ENCODE measurements around the gene EPHB1. TPM values are rescaled to one million over a fixed set of nuclear protein-coding genes. Genes with fewer than 3 reads are reported as not detected.

Gene EPHB1
- total RNA-seq, 2 donors from 2014 or later = 2.3 to 21.2 TPM

DNA sequence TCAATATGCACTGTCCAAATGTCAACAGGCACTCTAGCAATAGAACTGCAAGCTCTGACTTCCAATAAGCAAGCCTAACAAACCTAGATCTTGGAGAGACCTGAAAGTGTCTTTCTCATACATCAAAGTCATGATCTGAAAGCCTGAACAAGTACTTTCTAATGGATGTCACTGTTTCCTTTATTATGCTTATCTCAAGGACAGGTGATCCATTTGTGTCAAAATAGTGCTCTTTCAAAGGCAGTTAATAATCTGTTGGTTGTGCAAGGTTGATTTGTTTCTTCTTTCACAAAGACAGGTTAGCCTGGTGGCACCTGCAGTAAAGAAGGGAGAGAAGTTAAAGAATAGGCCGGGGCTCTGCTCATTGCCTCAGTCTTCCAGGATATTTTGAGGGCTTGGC is 146.8 kb downstream of the EPHB1 start:
- no peak for DNase-seq (ENCODE audit: low spot score)
- Histone ChIP-seq H3K27me3 (replicated peaks; ENCODE audit: insufficient read depth) (no peaks in the 10 kb centered on the region), H3K36me3 (no peaks in the 10 kb centered on the region), H3K27ac (no peak overlapping the region), H3K4me3 (no peak overlapping the region), H3K4me1 (replicated peaks) (no peaks in the 10 kb centered on the region), H3K9me3 (no peaks in the 10 kb centered on the region)
- intact Hi-C loops (cut with DNase I) = no loop called here
- 83% methylated on average over 1 of the region's 1 CpG for WGBS
- TF ChIP-seq, protein P1, sequence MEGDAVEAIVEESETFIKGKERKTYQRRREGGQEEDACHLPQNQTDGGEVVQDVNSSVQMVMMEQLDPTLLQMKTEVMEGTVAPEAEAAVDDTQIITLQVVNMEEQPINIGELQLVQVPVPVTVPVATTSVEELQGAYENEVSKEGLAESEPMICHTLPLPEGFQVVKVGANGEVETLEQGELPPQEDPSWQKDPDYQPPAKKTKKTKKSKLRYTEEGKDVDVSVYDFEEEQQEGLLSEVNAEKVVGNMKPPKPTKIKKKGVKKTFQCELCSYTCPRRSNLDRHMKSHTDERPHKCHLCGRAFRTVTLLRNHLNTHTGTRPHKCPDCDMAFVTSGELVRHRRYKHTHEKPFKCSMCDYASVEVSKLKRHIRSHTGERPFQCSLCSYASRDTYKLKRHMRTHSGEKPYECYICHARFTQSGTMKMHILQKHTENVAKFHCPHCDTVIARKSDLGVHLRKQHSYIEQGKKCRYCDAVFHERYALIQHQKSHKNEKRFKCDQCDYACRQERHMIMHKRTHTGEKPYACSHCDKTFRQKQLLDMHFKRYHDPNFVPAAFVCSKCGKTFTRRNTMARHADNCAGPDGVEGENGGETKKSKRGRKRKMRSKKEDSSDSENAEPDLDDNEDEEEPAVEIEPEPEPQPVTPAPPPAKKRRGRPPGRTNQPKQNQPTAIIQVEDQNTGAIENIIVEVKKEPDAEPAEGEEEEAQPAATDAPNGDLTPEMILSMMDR (IDR thresholded peaks at IDR 0.05) = no peak
- TF ChIP-seq POLR2A (IDR thresholded peaks at IDR 0.05) (no peak), POLR2AphosphoS5 (IDR thresholded peaks at IDR 0.05) (no peak)

DNA sequence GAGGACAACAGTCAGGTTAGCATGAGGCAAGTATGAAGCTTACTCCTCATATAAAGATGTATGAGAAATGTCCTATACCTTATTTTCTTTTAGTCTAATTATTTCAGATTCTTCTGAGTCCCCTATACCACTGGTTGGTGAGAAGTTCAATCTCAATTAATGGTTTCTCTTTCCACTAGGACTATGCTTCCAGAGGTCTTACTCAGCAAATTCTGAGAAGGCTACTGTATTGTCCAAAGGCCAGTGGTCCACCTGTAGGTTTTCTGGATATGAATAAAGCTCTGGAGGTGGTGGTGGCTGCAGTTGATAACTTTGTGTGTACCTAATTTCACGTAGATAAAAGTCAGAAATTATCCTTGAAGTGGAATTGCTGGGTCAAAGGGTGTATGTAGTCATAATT is 149.4 kb downstream of the EPHB1 start:
- TF ChIP-seq POLR2AphosphoS5 (IDR thresholded peaks at IDR 0.05) (no peak), POLR2A (IDR thresholded peaks at IDR 0.05) (no peak)
- DNase-seq (ENCODE audit: low spot score) = no peak
- Histone ChIP-seq H3K9me3 (no peaks in the 10 kb centered on the region), H3K36me3 (no peaks in the 10 kb centered on the region), H3K27ac (no peak overlapping the region), H3K4me1 (replicated peaks) (no peaks in the 10 kb centered on the region), H3K4me3 (no peak overlapping the region), H3K27me3 (replicated peaks; ENCODE audit: insufficient read depth) (no peaks in the 10 kb centered on the region)
- intact Hi-C loops (cut with DNase I) = no loop called here
- WGBS = 68% methylated on average over 1 of the region's 1 CpG

DNA sequence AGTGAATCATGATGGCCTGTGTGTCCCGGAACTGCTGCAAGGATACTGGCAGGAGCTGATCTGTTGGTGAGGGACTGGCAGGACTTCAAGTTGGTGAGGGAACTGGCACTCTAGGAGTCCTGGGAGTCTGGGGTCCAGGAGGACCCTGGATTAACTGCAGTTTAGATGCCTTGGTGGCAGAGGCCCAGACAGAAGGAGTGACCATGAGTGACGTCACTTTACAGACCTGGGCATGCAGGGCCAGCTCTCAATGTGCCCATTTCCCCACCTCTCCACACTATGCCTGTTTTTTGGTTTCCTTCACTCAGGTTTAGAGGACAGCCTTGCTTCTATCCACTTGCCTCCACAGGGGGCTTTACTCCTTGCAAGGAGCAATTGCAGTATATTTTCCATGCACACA is 154.1 kb downstream of the EPHB1 start:
- Histone ChIP-seq H3K27ac (no peak overlapping the region), H3K9me3 (no peaks in the 10 kb centered on the region), H3K4me3 (no peak overlapping the region), H3K27me3 (replicated peaks; ENCODE audit: insufficient read depth) (no peaks in the 10 kb centered on the region), H3K36me3 (no peaks in the 10 kb centered on the region), H3K4me1 (replicated peaks) (no peaks in the 10 kb centered on the region)
- no peak for DNase-seq (ENCODE audit: low spot score)
- no peak for TF ChIP-seq POLR2A (IDR thresholded peaks at IDR 0.05)
- TF ChIP-seq, protein P1 (IDR thresholded peaks at IDR 0.05) = no peak
- intact Hi-C loops (cut with DNase I) = no loop called here
- WGBS = 86% methylated on average over 2 of the region's 2 CpGs

DNA sequence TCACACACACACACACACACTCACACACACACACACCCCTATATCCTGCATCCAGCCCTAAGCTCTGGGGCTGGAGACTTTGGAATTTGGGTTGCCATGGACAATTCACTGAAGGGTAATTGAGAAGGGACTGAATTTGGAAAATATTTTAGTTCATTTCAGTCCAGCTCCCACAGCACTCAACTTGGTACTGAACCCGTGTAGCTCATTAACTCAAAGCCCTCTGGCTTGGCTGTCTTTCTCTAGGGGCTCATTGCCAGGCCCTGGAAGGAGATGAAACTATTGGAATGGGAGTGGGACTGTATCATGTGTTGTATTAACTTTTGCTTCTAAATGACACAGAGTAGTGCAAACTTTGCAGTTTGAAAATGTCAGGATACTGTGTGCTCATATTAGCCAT is 157.3 kb downstream of the EPHB1 start:
- WGBS = 16% methylated on average over 1 of the region's 1 CpG
- H3K4me1 ChIP-seq (replicated peaks) = no peaks in the 10 kb centered on the region
- no peak for DNase-seq (ENCODE audit: low spot score)
- TF ChIP-seq, protein P1 (IDR thresholded peaks at IDR 0.05) = no peak
- TF ChIP-seq POLR2AphosphoS5 (IDR thresholded peaks at IDR 0.05) (no peak), POLR2A (IDR thresholded peaks at IDR 0.05) (no peak)
- no peaks in the 10 kb centered on the region for H3K27me3 ChIP-seq (replicated peaks; ENCODE audit: insufficient read depth)
- H3K27ac ChIP-seq = no peak overlapping the region
- no peaks in the 10 kb centered on the region for H3K36me3 ChIP-seq
- no peak overlapping the region for H3K4me3 ChIP-seq
- no peaks in the 10 kb centered on the region for H3K9me3 ChIP-seq
- intact Hi-C loops (cut with DNase I) = no loop called here

DNA sequence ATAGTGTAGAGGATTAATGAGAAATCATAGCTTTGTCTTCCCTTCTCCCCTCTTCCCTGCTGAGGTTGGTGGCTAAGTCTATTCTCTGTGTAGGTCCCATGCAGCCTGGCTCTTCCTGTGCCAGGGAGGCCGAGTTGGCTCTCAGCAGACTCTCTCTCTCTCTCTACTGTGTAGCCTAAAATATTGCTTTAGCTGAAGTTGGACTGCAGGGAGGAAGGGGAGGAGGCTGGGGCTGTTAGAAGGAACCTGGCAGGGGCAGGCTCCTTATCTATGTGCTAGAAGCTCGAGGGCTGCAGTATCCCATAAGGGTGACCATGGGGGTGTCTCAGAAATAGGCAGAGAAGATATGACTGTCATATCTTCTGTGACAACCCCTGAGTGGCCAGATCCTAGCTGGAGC is 160.8 kb downstream of the EPHB1 start:
- Histone ChIP-seq H3K4me1 (replicated peaks) (no peaks in the 10 kb centered on the region), H3K27me3 (replicated peaks; ENCODE audit: insufficient read depth) (no peaks in the 10 kb centered on the region), H3K27ac (no peak overlapping the region), H3K36me3 (no peaks in the 10 kb centered on the region), H3K9me3 (no peaks in the 10 kb centered on the region), H3K4me3 (no peak overlapping the region)
- intact Hi-C loops (cut with DNase I) = no loop called here
- DNase-seq (ENCODE audit: low spot score) = no peak
- no peak for TF ChIP-seq POLR2A (IDR thresholded peaks at IDR 0.05)
- TF ChIP-seq, protein P1 (IDR thresholded peaks at IDR 0.05) = no peak
- TF ChIP-seq POLR2AphosphoS5 (IDR thresholded peaks at IDR 0.05) = no peak
- WGBS = 44% methylated on average over 2 of the region's 2 CpGs
